PC-3 (cell line): Measurements from ENCODE around the gene JARID2. TPM values are rescaled to one million over a fixed set of nuclear protein-coding genes. Genes with fewer than 3 reads are reported as not detected.

Experiments
- ATAC-seq: fragments of 200-7000 bp; cut with Tn5 transposase; 2 replicates; pipeline ENCODE4 v1.9.1; 2020; ENCODE audit warnings: mild to moderate bottlenecking, moderate library complexity
- BruUV-seq: library from RNA; stranded (reverse); fragments of 400-500 nt; replicated peaks from 2 replicates; lab custom pipeline; 2021; lab: Mats Ljungman, UMichigan
- CTCF ChIA-PET: fragments of 300-600 bp; sonication (Branson Sonifier 250); formaldehyde crosslinking; loops from one replicate; lab custom pipeline; 2022; ENCODE audit warnings: antibody characterized with exemption; lab: Charles Lee
- POLR2A ChIA-PET: fragments of 300-600 bp; sonication (Branson Sonifier 250); formaldehyde crosslinking; loops from one replicate; lab custom pipeline; 2022; ENCODE audit warnings: antibody characterized with exemption; ENCODE audit not compliant: unreplicated experiment; lab: Charles Lee
- DNase-seq: peaks from one replicate; pipeline ENCODE4 v3.0.0-alpha.2; 2015
- H2AFZ ChIP-seq: fragments of 300-600 bp; sonication (generic); 2 replicates; pipeline ENCODE4 v1.6.0; 2016; ENCODE audit warnings: antibody characterized with exemption, low read length
- H3F3A ChIP-seq: fragments of 300-600 bp; sonication (generic); one replicate; pipeline ENCODE4 v1.6.0; 2017; ENCODE audit warnings: antibody characterized with exemption, low read length, control low read depth, mild to moderate bottlenecking; ENCODE audit not compliant: unreplicated experiment
- H3K27ac ChIP-seq: fragments of 300-600 bp; sonication (generic); 2 replicates; pipeline ENCODE4 v1.5.1; 2016; ENCODE audit warnings: mild to moderate bottlenecking, low read length
- H3K27me3 ChIP-seq: fragments of 300-600 bp; sonication (generic); 2 replicates; pipeline ENCODE4 v1.6.1; 2016; ENCODE audit warnings: low read length, mixed read lengths
- H3K36me3 ChIP-seq: fragments of 300-600 bp; sonication (generic); 2 replicates; pipeline ENCODE4 v1.6.1; 2016; ENCODE audit warnings: low read depth, mixed run types, low read length, mixed read lengths
- H3K4me1 ChIP-seq: fragments of 300-600 bp; sonication (generic); 2 replicates; pipeline ENCODE4 v1.5.1; 2016; ENCODE audit warnings: low read length; ENCODE audit not compliant: insufficient read depth
- H3K4me2 ChIP-seq: fragments of 300-600 bp; sonication (generic); 2 replicates; pipeline ENCODE4 v1.6.0; 2016; ENCODE audit warnings: low read length
- H3K4me3 ChIP-seq: fragments of 300-600 bp; sonication (generic); 2 replicates; pipeline ENCODE4 v1.5.1; 2016; ENCODE audit warnings: mild to moderate bottlenecking, low read length, mixed read lengths
- H3K79me2 ChIP-seq: fragments of 300-600 bp; sonication (generic); 2 replicates; pipeline ENCODE4 v1.6.1; 2017; ENCODE audit warnings: low read length, mixed read lengths
- H3K9ac ChIP-seq: fragments of 300-600 bp; sonication (generic); 2 replicates; pipeline ENCODE4 v1.6.0; 2016; ENCODE audit warnings: mild to moderate bottlenecking, low read length
- H3K9me2 ChIP-seq: fragments of 300-600 bp; sonication (generic); replicated peaks from 2 replicates; pipeline ENCODE4 v1.6.1; 2016; ENCODE audit warnings: mixed run types, low read length, mixed read lengths
- H3K9me3 ChIP-seq: fragments of 300-600 bp; sonication (generic); 2 replicates; pipeline ENCODE4 v1.6.1; 2016; ENCODE audit warnings: low read length, mixed read lengths
- H4K20me1 ChIP-seq: fragments of 300-600 bp; sonication (generic); 2 replicates; pipeline ENCODE4 v1.6.1; 2016; ENCODE audit warnings: low read length, mixed read lengths
- CTCF ChIP-seq: fragments of 300-600 bp; sonication (generic); conservative IDR thresholded peaks from 2 replicates; pipeline ENCODE4 v1.5.1; 2017; ENCODE audit warnings: antibody characterized with exemption, low read depth, mild to moderate bottlenecking, low read length
- EZH2 ChIP-seq: fragments of 300-600 bp; sonication (generic); IDR thresholded peaks from one replicate; pipeline ENCODE4 v1.6.1; 2017; ENCODE audit warnings: antibody characterized with exemption, mild to moderate bottlenecking, low read length; ENCODE audit not compliant: unreplicated experiment
- EZH2phosphoT487 ChIP-seq: fragments of 300-600 bp; sonication (generic); IDR thresholded peaks from 2 replicates; pipeline ENCODE4 v1.6.1; 2018; ENCODE audit warnings: mild to moderate bottlenecking, antibody characterized with exemption, low read length, borderline replicate concordance
- intact Hi-C: fragments of 100-400 bp; cut with micrococcal nuclease; formaldehyde crosslinking; loops from 2 replicates; pipeline ENCODE4 v1.9.0; 2023
- total RNA-seq: library from RNA; depleted of rRNA; stranded (reverse); fragments of >200 nt; gene quantifications from 2 replicates; pipeline ENCODE4 v1.2.3, GENCODE V29; 2014

Gene JARID2
- total RNA-seq, 1 experiment from 2014 or later: 11.0 TPM

GRCh38 chr6:15431762-15432483, 186.1 kb downstream of the JARID2 start:
- no TSS peak for BruUV-seq
- Histone ChIP-seq H3K27ac (no peak overlapping the region), H3K9me2 (no peaks in the 10 kb centered on the region), H3K4me3 (no peak overlapping the region), H3K27me3 (no peaks in the 10 kb centered on the region), H3K79me2 (peaks cover 78% of the 10 kb centered on the region), H3K9me3 (no peaks in the 10 kb centered on the region), H3K36me3 (no peaks in the 10 kb centered on the region), H3K4me1 (peaks cover 34% of the 10 kb centered on the region), H3F3A (no peaks in the 10 kb centered on the region), H3K9ac (no peak overlapping the region), H3K4me2 (no peak overlapping the region), H2AFZ (no peak overlapping the region), H4K20me1 (peaks cover 3% of the 10 kb centered on the region; the same call in 1 of the 2 replicates)
- no peak for ATAC-seq
- ChIA-PET CTCF (no interaction called here), POLR2A (no interaction called here)
- DNase-seq: peak; percentile 61
- no peak for TF ChIP-seq EZH2phosphoT487
- no peak for TF ChIP-seq EZH2
- TF ChIP-seq CTCF: no peak
- intact Hi-C loops: no loop called here

GRCh38 chr6:15433511-15433861, 187.6 kb downstream of the JARID2 start:
- peaks cover 74% of the 10 kb centered on the region for H3K79me2 ChIP-seq
- H3K4me3 ChIP-seq: no peak overlapping the region
- ATAC-seq (no peak), DNase-seq (no peak)
- intact Hi-C loops: no loop called here
- H3K4me1 ChIP-seq: peaks cover 34% of the 10 kb centered on the region
- peak overlapping the region; percentile 38 for H3K4me2 ChIP-seq
- BruUV-seq: no TSS peak
- no peak for TF ChIP-seq EZH2phosphoT487
- no peak for TF ChIP-seq CTCF
- TF ChIP-seq EZH2: no peak
- no peak overlapping the region for H3K27ac ChIP-seq
- no peaks in the 10 kb centered on the region for H3K9me3 ChIP-seq
- H3K9ac ChIP-seq: no peak overlapping the region
- peaks cover 3% of the 10 kb centered on the region; the same call in 1 of the 2 replicates for H4K20me1 ChIP-seq
- H3K27me3 ChIP-seq: no peaks in the 10 kb centered on the region
- CTCF ChIA-PET: no interaction called here
- H3F3A ChIP-seq: no peaks in the 10 kb centered on the region
- POLR2A ChIA-PET: no interaction called here
- H3K9me2 ChIP-seq: no peaks in the 10 kb centered on the region
- no peaks in the 10 kb centered on the region for H3K36me3 ChIP-seq
- no peak overlapping the region for H2AFZ ChIP-seq

DNA sequence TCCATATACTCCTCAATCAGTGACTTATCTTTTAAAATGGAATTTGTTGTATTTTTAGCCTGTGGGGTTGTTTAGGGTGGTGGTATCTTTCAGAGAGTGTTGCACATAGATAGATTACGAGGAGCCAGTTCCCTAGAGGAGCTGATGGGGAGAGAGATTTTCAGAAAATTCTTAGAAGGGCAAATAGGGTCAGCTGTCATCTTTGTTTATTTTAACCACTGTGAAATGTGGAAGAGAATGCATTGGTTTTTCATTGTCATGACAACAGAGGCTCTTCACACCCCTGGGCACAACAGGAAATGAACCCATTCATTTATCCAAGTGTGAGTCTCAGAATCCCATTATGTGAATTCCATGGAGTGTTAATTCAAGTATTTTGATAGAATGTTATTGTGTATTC, 188.4 kb downstream of the JARID2 start:
- ATAC-seq: no peak

More for the DNA sequence above, 188.4 kb downstream of the JARID2 start:
- Histone ChIP-seq H3K9me2 (no peaks in the 10 kb centered on the region), H3K36me3 (no peaks in the 10 kb centered on the region), H3K4me3 (no peak overlapping the region), H3K27me3 (no peaks in the 10 kb centered on the region), H3K9ac (no peak overlapping the region), H3K4me1 (peaks cover 34% of the 10 kb centered on the region), H4K20me1 (peaks cover 3% of the 10 kb centered on the region; the same call in 1 of the 2 replicates), H3K9me3 (no peaks in the 10 kb centered on the region), H3F3A (no peaks in the 10 kb centered on the region), H3K79me2 (peaks cover 71% of the 10 kb centered on the region), H2AFZ (no peak overlapping the region), H3K27ac (no peak overlapping the region), H3K4me2 (no peak overlapping the region)
- no peak for DNase-seq
- POLR2A ChIA-PET: no interaction called here
- no TSS peak for BruUV-seq
- CTCF ChIA-PET: no interaction called here
- TF ChIP-seq CTCF: no peak
- intact Hi-C loops: no loop called here
